ENCODE results near the gene PRELID2. TPM values are rescaled to one million over a fixed set of nuclear protein-coding genes. Genes with fewer than 3 reads are reported as not detected.

Gene PRELID2
- total and polyA plus RNA-seq, 2 experiments from 2014 or later: 7.0 to 7.4 TPM

DNA sequence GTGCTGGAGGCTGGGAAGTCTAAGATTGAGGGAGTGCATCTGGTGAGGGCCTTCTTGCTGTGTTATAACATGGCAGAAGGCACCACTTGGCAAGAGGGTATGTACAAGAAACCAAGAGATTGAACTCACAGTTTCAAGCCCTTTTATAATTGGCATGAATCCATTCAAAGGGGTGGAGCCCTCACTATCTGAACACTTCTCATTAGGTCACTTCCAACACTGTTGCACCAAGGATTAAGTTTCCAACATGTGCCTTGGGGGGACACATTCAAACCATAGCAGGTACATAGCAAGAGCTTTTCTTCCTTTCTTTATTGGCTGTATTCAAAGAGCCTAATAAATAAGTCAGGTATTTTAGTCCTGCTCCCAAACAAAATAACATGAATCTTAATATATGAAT lies 62.7 kb downstream of the PRELID2 start:
- Histone ChIP-seq H3K4me3 (no peak overlapping the region), H3K9me3 (ENCODE audit: low read depth) (no peaks in the 10 kb centered on the region), H3K79me2 (ENCODE audit: insufficient read depth) (no peaks in the 10 kb centered on the region), H3K4me2 (ENCODE audit: unreplicated experiment) (no peak overlapping the region), H3K9me2 (ENCODE audit: insufficient read depth) (no peaks in the 10 kb centered on the region), H3F3A (ENCODE audit: insufficient read depth) (peaks cover 19% of the 10 kb centered on the region), H3K4me1 (ENCODE audit: insufficient read depth) (peaks cover 24% of the 10 kb centered on the region), H3K27me3 (replicated peaks; ENCODE audit: insufficient read depth) (no peaks in the 10 kb centered on the region), H2AFZ (no peak overlapping the region), H3K36me3 (ENCODE audit: low read depth) (no peaks in the 10 kb centered on the region), H3K9ac (no peak overlapping the region), H3K27ac (no peak overlapping the region), H4K20me1 (ENCODE audit: insufficient read depth) (no peaks in the 10 kb centered on the region)
- DNase-seq: no peak
- no peak for TF ChIP-seq EZH2phosphoT487 (IDR thresholded peaks at IDR 0.05; ENCODE audit: insufficient read depth, low read depth)
- TF ChIP-seq EZH2 (IDR thresholded peaks at IDR 0.05; ENCODE audit: insufficient read depth, poor library complexity, severe bottlenecking): no peak
- in situ Hi-C loops (cut with MboI): no loop called here

- H3K9me3 ChIP-seq (ENCODE audit: low read depth): no peaks in the 10 kb centered on the region
- H3K27me3 ChIP-seq (replicated peaks; ENCODE audit: insufficient read depth): no peaks in the 10 kb centered on the region
- in situ Hi-C loops (cut with MboI): no loop called here
- no peak overlapping the region for H3K4me3 ChIP-seq
- WGBS, 2 experiments (ENCODE audit: low coverage in 1 of 2, low lambda C conversion rate in 2 of 2, missing lambda C conversion rate in 2 of 2): 90 to 100% methylated on average over 3 of the region's 3 CpGs
- H3K27ac ChIP-seq: no peak overlapping the region
- H3K79me2 ChIP-seq (ENCODE audit: insufficient read depth): no peaks in the 10 kb centered on the region
- no peaks in the 10 kb centered on the region for H4K20me1 ChIP-seq (ENCODE audit: insufficient read depth)
- no peak overlapping the region for H3K9ac ChIP-seq
- H3K4me2 ChIP-seq (ENCODE audit: unreplicated experiment): no peak overlapping the region
- H3K4me1 ChIP-seq (ENCODE audit: insufficient read depth): no peaks in the 10 kb centered on the region
- no peaks in the 10 kb centered on the region for H3F3A ChIP-seq (ENCODE audit: insufficient read depth)
- TF ChIP-seq EZH2phosphoT487 (IDR thresholded peaks at IDR 0.05; ENCODE audit: insufficient read depth, low read depth): no peak
- TF ChIP-seq EZH2 (IDR thresholded peaks at IDR 0.05; ENCODE audit: insufficient read depth, poor library complexity, severe bottlenecking): no peak
- H2AFZ ChIP-seq: no peak overlapping the region
- no peaks in the 10 kb centered on the region for H3K9me2 ChIP-seq (ENCODE audit: insufficient read depth)
- no peaks in the 10 kb centered on the region for H3K36me3 ChIP-seq (ENCODE audit: low read depth)
- DNase-seq: no peak
Measured at GRCh38 chr5:145768863-145769262, 66.3 kb downstream of the PRELID2 start.

GRCh38 chr5:145764325-145764724 lies 70.8 kb downstream of the PRELID2 start:
- Histone ChIP-seq H3K27me3 (replicated peaks; ENCODE audit: insufficient read depth) (no peaks in the 10 kb centered on the region), H3K4me1 (ENCODE audit: insufficient read depth) (no peaks in the 10 kb centered on the region), H3K9me3 (ENCODE audit: low read depth) (no peaks in the 10 kb centered on the region), H3F3A (ENCODE audit: insufficient read depth) (no peaks in the 10 kb centered on the region), H3K9ac (no peak overlapping the region), H2AFZ (no peak overlapping the region), H3K4me2 (ENCODE audit: unreplicated experiment) (no peak overlapping the region), H4K20me1 (ENCODE audit: insufficient read depth) (no peaks in the 10 kb centered on the region), H3K27ac (no peak overlapping the region), H3K4me3 (no peak overlapping the region), H3K9me2 (ENCODE audit: insufficient read depth) (no peaks in the 10 kb centered on the region), H3K36me3 (ENCODE audit: low read depth) (no peaks in the 10 kb centered on the region), H3K79me2 (ENCODE audit: insufficient read depth) (no peaks in the 10 kb centered on the region)
- no peak for DNase-seq
- in situ Hi-C loops (cut with MboI): no loop called here
- TF ChIP-seq EZH2phosphoT487 (IDR thresholded peaks at IDR 0.05; ENCODE audit: insufficient read depth, low read depth) (no peak), EZH2 (IDR thresholded peaks at IDR 0.05; ENCODE audit: insufficient read depth, poor library complexity, severe bottlenecking) (no peak)
- WGBS, 2 experiments (ENCODE audit: low coverage in 1 of 2, low lambda C conversion rate in 2 of 2, missing lambda C conversion rate in 2 of 2): 92 to 94% methylated on average over 1 of the region's 1 CpG

GRCh38 chr5:145762833-145763232 lies 72.3 kb downstream of the PRELID2 start:
- Histone ChIP-seq H3K4me1 (ENCODE audit: insufficient read depth) (no peaks in the 10 kb centered on the region), H3K9me2 (ENCODE audit: insufficient read depth) (no peaks in the 10 kb centered on the region), H3K36me3 (ENCODE audit: low read depth) (no peaks in the 10 kb centered on the region), H3K27ac (no peak overlapping the region), H3K79me2 (ENCODE audit: insufficient read depth) (no peaks in the 10 kb centered on the region), H3K9ac (no peak overlapping the region), H3F3A (ENCODE audit: insufficient read depth) (no peaks in the 10 kb centered on the region), H2AFZ (no peak overlapping the region), H3K4me3 (no peak overlapping the region), H4K20me1 (ENCODE audit: insufficient read depth) (no peaks in the 10 kb centered on the region), H3K9me3 (ENCODE audit: low read depth) (no peaks in the 10 kb centered on the region), H3K27me3 (replicated peaks; ENCODE audit: insufficient read depth) (no peaks in the 10 kb centered on the region), H3K4me2 (ENCODE audit: unreplicated experiment) (no peak overlapping the region)
- TF ChIP-seq EZH2phosphoT487 (IDR thresholded peaks at IDR 0.05; ENCODE audit: insufficient read depth, low read depth) (no peak), EZH2 (IDR thresholded peaks at IDR 0.05; ENCODE audit: insufficient read depth, poor library complexity, severe bottlenecking) (no peak)
- 96 to 100% methylated on average over 1 of the region's 1 CpG for WGBS, 2 experiments (ENCODE audit: low coverage in 1 of 2, low lambda C conversion rate in 2 of 2, missing lambda C conversion rate in 2 of 2)
- in situ Hi-C loops (cut with MboI): no loop called here
- no peak for DNase-seq

DNA sequence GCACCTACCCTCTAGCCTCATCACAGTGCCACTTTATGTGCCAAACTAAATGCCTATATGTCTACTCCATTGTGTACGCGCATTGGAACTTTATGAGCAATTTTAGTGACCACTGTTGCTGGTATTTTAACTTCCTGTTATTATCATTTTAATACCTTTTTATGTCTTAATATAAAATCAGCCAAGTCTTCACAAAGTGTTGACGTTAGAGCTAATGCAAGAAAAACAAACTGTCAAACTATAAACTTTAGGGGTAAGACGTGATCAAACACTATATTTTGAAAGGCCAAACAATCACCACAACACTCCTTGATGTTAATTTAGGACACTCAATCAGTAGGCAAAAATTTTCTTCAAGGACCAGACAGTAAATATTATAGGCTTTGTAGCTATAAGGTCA lies 73.9 kb downstream of the PRELID2 start:
- Histone ChIP-seq H3K9ac (no peak overlapping the region), H4K20me1 (ENCODE audit: insufficient read depth) (no peaks in the 10 kb centered on the region), H3K79me2 (ENCODE audit: insufficient read depth) (no peaks in the 10 kb centered on the region), H3K4me2 (ENCODE audit: unreplicated experiment) (no peak overlapping the region), H2AFZ (no peak overlapping the region), H3F3A (ENCODE audit: insufficient read depth) (no peaks in the 10 kb centered on the region), H3K36me3 (ENCODE audit: low read depth) (no peaks in the 10 kb centered on the region), H3K9me3 (ENCODE audit: low read depth) (no peaks in the 10 kb centered on the region), H3K4me1 (ENCODE audit: insufficient read depth) (no peaks in the 10 kb centered on the region), H3K27me3 (replicated peaks; ENCODE audit: insufficient read depth) (no peaks in the 10 kb centered on the region), H3K27ac (no peak overlapping the region), H3K4me3 (no peak overlapping the region), H3K9me2 (ENCODE audit: insufficient read depth) (no peaks in the 10 kb centered on the region)
- no peak for DNase-seq
- in situ Hi-C loops (cut with MboI): no loop called here
- WGBS, 2 experiments (ENCODE audit: low coverage in 1 of 2, low lambda C conversion rate in 2 of 2, missing lambda C conversion rate in 2 of 2): 85 to 89% methylated on average over 4 of the region's 4 CpGs
- TF ChIP-seq EZH2phosphoT487 (IDR thresholded peaks at IDR 0.05; ENCODE audit: insufficient read depth, low read depth) (no peak), EZH2 (IDR thresholded peaks at IDR 0.05; ENCODE audit: insufficient read depth, poor library complexity, severe bottlenecking) (no peak)
